Loucy (cell line): ENCODE measurements around the gene ZRANB1.

Source experiments
- H2AFZ ChIP-seq: fragments of 200-600 bp; sonication (generic); 2 replicates; pipeline ENCODE4 v1.6.0; 2016; ENCODE audit warnings: antibody characterized with exemption, mild to moderate bottlenecking, low read length, moderate library complexity
- H3F3A ChIP-seq: fragments of 200-600 bp; 2 replicates; pipeline ENCODE4 v1.6.0; 2016; ENCODE audit warnings: antibody characterized with exemption, low read depth, mild to moderate bottlenecking
- H3K27me3 ChIP-seq: fragments of 200-600 bp; sonication (generic); 2 replicates; pipeline ENCODE4 v1.6.1; 2014; ENCODE audit warnings: low read length, mild to moderate bottlenecking; ENCODE audit not compliant: insufficient read depth, poor library complexity, severe bottlenecking
- H3K36me3 ChIP-seq: fragments of 200-600 bp; sonication (generic); 2 replicates; pipeline ENCODE4 v1.6.1; 2016; ENCODE audit warnings: low read length; ENCODE audit not compliant: insufficient read depth
- H3K4me1 ChIP-seq: fragments of 200-600 bp; sonication (generic); 2 replicates; pipeline ENCODE4 v1.5.1; 2014; ENCODE audit warnings: low read length, mild to moderate bottlenecking; ENCODE audit not compliant: insufficient read depth, poor library complexity, severe bottlenecking
- H3K4me2 ChIP-seq: fragments of 200-600 bp; sonication (generic); 2 replicates; pipeline ENCODE4 v1.6.0; 2014; ENCODE audit warnings: antibody characterized with exemption, low read length, low read depth, mild to moderate bottlenecking; ENCODE audit not compliant: poor library complexity, severe bottlenecking
- H3K4me3 ChIP-seq: fragments of 200-600 bp; sonication (generic); 2 replicates; pipeline ENCODE4 v1.5.1; 2014; ENCODE audit warnings: low read length, mild to moderate bottlenecking, mixed read lengths; ENCODE audit not compliant: poor library complexity, severe bottlenecking
- H3K79me2 ChIP-seq: fragments of 200-600 bp; sonication (generic); 2 replicates; pipeline ENCODE4 v1.6.1; 2014; ENCODE audit warnings: low read length; ENCODE audit not compliant: insufficient read depth
- H3K9ac ChIP-seq: fragments of 200-600 bp; sonication (generic); 2 replicates; pipeline ENCODE4 v1.6.0; 2014; ENCODE audit warnings: mild to moderate bottlenecking, low read depth, low read length, moderate library complexity; ENCODE audit not compliant: poor library complexity, severe bottlenecking
- H3K9me2 ChIP-seq: fragments of 200-600 bp; sonication (generic); replicated peaks from 2 replicates; pipeline ENCODE4 v1.6.1; 2016; ENCODE audit warnings: low read depth, low read length, mixed read lengths
- H3K9me3 ChIP-seq: fragments of 200-600 bp; sonication (generic); 2 replicates; pipeline ENCODE4 v1.6.1; 2014; ENCODE audit warnings: mild to moderate bottlenecking, antibody characterized with exemption, low read length, low read depth; ENCODE audit not compliant: insufficient read depth
- H4K20me1 ChIP-seq: fragments of 200-600 bp; sonication (generic); 2 replicates; pipeline ENCODE4 v1.6.0; 2014; ENCODE audit warnings: antibody characterized with exemption, low read length, mild to moderate bottlenecking; ENCODE audit not compliant: insufficient read depth, poor library complexity, severe bottlenecking
- EZH2phosphoT487 ChIP-seq: fragments of 200-600 bp; IDR thresholded peaks from 2 replicates; pipeline ENCODE4 v1.6.1; 2018; ENCODE audit warnings: antibody characterized with exemption, mild to moderate bottlenecking, moderate library complexity, borderline replicate concordance
- TF ChIP-seq, protein P1 (sequence below): fragments of 200-600 bp; sonication (generic); conservative IDR thresholded peaks from 2 replicates; pipeline ENCODE4 v1.5.1; 2014; ENCODE audit warnings: mild to moderate bottlenecking, antibody characterized with exemption, low read length

ZRANB1 gene

DNA sequence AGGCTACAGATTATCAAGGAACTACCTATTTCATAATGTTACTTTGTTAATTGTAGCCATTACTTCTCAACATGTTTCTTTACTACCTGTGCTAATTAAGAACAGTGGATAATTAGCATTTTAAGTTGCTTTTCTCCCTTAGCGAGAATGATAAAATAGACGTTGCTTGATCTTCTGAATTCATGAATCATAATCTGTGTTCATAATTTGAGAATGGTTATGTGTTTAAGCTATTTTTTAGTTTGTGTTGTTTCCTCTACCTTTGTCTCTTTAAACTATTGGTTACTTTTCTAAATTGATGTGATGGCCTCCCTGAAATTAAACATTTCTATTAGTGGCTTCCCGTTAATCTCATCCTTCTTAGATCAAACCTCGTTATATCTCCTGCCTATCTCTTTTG is at the start of gene ZRANB1:
Gene ZRANB1, plus strand, starts transcription at position 301 of the 400 bp plus-strand sequence. CDS start 371 bp downstream, outside the sequence.
- H3K4me1 ChIP-seq: peaks cover 8% of the 10 kb centered on the region
- H3K27me3 ChIP-seq: no peaks in the 10 kb centered on the region
- peaks cover 73% of the 10 kb centered on the region for H4K20me1 ChIP-seq
- no peak within 1 kb of the TSS for H3K4me3 ChIP-seq
- H3K9me3 ChIP-seq: no peaks in the 10 kb centered on the region
- no peak within 1 kb of the TSS for H3K4me2 ChIP-seq
- peaks cover 16% of the 10 kb centered on the region; the same call in 1 of the 2 replicates for H3K36me3 ChIP-seq
- TF ChIP-seq EZH2phosphoT487: no peak
- TF ChIP-seq, protein P1, sequence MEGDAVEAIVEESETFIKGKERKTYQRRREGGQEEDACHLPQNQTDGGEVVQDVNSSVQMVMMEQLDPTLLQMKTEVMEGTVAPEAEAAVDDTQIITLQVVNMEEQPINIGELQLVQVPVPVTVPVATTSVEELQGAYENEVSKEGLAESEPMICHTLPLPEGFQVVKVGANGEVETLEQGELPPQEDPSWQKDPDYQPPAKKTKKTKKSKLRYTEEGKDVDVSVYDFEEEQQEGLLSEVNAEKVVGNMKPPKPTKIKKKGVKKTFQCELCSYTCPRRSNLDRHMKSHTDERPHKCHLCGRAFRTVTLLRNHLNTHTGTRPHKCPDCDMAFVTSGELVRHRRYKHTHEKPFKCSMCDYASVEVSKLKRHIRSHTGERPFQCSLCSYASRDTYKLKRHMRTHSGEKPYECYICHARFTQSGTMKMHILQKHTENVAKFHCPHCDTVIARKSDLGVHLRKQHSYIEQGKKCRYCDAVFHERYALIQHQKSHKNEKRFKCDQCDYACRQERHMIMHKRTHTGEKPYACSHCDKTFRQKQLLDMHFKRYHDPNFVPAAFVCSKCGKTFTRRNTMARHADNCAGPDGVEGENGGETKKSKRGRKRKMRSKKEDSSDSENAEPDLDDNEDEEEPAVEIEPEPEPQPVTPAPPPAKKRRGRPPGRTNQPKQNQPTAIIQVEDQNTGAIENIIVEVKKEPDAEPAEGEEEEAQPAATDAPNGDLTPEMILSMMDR: no peak
- H3F3A ChIP-seq: no peaks in the 10 kb centered on the region
- H3K9ac ChIP-seq: no peak within 1 kb of the TSS
- no peaks in the 10 kb centered on the region for H3K9me2 ChIP-seq
- peaks cover 96% of the 10 kb centered on the region for H3K79me2 ChIP-seq
- no peak within 1 kb of the TSS for H2AFZ ChIP-seq

DNA sequence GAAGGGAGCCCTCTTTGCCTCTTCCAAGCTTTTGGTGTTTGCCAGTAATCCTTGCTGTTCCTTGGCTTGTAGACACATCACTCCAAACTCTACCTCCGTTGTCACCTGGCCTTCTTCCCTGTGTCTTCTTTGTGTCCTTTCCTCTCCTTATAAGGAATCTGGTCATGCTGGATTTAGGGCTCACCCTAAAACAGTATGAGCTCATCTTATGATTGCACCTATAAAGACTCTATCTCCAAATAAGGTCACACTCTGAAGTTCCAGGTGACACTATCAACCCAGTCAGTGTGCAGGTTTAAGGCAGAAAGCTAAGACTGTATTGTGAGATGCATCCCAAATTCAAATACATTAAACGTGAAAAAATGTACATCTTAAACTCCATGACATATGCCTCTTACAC is 49.0 kb upstream of the ZRANB1 start:
- Histone ChIP-seq H3K9me2 (no peaks in the 10 kb centered on the region), H4K20me1 (no peaks in the 10 kb centered on the region), H3K4me3 (no peak overlapping the region), H3K27me3 (no peaks in the 10 kb centered on the region), H3F3A (no peaks in the 10 kb centered on the region), H3K9ac (no peak overlapping the region), H2AFZ (no peak overlapping the region), H3K4me1 (no peaks in the 10 kb centered on the region), H3K9me3 (no peaks in the 10 kb centered on the region), H3K79me2 (no peaks in the 10 kb centered on the region), H3K36me3 (no peaks in the 10 kb centered on the region), H3K4me2 (no peak overlapping the region)
- no peak for TF ChIP-seq EZH2phosphoT487
- TF ChIP-seq, protein P1: no peak

DNA sequence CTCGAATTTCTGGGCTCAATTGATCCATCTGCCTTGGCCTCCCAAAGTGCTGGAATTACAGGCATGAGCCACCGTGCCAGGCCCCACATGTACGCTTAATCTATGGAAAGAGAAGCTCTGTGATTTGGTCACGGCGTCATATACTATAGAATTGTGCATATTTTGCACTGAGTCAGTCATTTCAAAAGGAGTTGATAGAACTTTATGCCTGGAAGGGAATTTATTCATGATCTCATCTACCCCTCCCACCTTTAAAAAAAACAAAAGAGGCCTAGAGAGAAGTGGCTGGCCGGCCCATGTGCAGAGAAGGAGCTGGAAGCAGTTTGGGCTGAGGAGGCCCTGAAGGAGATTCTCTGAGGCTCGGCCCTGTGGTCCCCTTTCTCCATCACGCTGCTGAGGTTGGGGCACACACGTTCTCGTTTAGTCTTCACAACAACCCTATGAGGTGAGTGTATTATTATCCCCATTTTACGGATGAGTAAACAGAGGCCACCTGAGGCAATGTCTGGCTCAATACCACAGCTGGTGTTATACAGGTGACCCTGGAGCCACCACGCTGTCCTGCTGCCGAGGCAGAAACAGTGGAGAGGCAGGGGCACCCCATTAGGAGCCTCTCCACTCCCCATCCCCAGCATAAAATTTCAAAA is 47.2 kb upstream of the ZRANB1 start:
- no peaks in the 10 kb centered on the region for H3K4me1 ChIP-seq

More for the DNA sequence above, 47.2 kb upstream of the ZRANB1 start:
- Histone ChIP-seq H3K9me3 (no peaks in the 10 kb centered on the region), H3K4me2 (no peak overlapping the region), H3K9ac (no peak overlapping the region), H2AFZ (no peak overlapping the region), H3K27me3 (no peaks in the 10 kb centered on the region), H3K79me2 (no peaks in the 10 kb centered on the region), H3K9me2 (no peaks in the 10 kb centered on the region), H3K36me3 (no peaks in the 10 kb centered on the region), H4K20me1 (no peaks in the 10 kb centered on the region), H3F3A (no peaks in the 10 kb centered on the region), H3K4me3 (no peak overlapping the region)
- TF ChIP-seq, protein P1: no peak
- no peak for TF ChIP-seq EZH2phosphoT487
